ENCODE results near the gene KRTAP12-1. TPM values are rescaled to one million over a fixed set of nuclear protein-coding genes. Genes with fewer than 3 reads are reported as not detected.
"Not testable (repeated sequence)": the region's sequence is repeated elsewhere in the genome, so short reads cannot be mapped to it uniquely, and the experiment has no call there.

Gene KRTAP12-1
- total RNA-seq, 1 experiment from 2014 or later = not detected

DNA sequence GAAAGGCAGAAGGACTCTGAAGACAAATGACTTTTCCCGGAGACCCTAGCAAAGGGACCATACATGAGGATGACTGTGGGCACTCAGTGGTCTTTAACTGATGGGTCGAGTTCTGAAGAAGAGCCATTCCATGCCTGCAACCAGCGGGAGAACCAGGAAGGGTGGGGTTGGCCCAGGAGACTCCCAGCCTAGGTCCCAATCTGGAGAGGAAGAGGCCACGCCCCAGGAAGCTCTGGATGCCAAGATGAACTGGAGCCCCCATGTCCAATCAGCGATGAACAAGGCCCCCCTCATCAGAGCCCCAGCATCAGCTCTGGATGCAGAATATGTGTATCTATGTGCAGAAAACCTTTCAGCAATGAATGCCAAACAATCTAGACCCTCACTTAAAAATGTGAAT is 41.2 kb downstream of the KRTAP12-1 start:
- H3K4me1 ChIP-seq (ENCODE audit: control insufficient read depth, insufficient read depth, low read length) = no peaks in the 10 kb centered on the region
- no peak overlapping the region for H3K27ac ChIP-seq (ENCODE audit: low read length)
- no TSS peak for BruUV-seq (replicated peaks)
- DNase-seq (ENCODE audit: low read depth, low spot score) (no peak), ATAC-seq (no peak)
- TF ChIP-seq SIN3A (IDR thresholded peaks at IDR 0.05; ENCODE audit: borderline replicate concordance, insufficient read depth, low read depth, low read length) (no peak), TCF7L2 (IDR thresholded peaks at IDR 0.05; ENCODE audit: low read depth, low read length) (no peak), POLR2AphosphoS5 (IDR thresholded peaks at IDR 0.05; ENCODE audit: low read depth, low read length) (no peak)
- TF ChIP-seq, protein P1, sequence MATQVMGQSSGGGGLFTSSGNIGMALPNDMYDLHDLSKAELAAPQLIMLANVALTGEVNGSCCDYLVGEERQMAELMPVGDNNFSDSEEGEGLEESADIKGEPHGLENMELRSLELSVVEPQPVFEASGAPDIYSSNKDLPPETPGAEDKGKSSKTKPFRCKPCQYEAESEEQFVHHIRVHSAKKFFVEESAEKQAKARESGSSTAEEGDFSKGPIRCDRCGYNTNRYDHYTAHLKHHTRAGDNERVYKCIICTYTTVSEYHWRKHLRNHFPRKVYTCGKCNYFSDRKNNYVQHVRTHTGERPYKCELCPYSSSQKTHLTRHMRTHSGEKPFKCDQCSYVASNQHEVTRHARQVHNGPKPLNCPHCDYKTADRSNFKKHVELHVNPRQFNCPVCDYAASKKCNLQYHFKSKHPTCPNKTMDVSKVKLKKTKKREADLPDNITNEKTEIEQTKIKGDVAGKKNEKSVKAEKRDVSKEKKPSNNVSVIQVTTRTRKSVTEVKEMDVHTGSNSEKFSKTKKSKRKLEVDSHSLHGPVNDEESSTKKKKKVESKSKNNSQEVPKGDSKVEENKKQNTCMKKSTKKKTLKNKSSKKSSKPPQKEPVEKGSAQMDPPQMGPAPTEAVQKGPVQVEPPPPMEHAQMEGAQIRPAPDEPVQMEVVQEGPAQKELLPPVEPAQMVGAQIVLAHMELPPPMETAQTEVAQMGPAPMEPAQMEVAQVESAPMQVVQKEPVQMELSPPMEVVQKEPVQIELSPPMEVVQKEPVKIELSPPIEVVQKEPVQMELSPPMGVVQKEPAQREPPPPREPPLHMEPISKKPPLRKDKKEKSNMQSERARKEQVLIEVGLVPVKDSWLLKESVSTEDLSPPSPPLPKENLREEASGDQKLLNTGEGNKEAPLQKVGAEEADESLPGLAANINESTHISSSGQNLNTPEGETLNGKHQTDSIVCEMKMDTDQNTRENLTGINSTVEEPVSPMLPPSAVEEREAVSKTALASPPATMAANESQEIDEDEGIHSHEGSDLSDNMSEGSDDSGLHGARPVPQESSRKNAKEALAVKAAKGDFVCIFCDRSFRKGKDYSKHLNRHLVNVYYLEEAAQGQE (IDR thresholded peaks at IDR 0.05; ENCODE audit: insufficient read depth in 1 of 2, low read depth in 2 of 2, low read length in 1 of 2) = no peak
- TF ChIP-seq, protein P2, sequence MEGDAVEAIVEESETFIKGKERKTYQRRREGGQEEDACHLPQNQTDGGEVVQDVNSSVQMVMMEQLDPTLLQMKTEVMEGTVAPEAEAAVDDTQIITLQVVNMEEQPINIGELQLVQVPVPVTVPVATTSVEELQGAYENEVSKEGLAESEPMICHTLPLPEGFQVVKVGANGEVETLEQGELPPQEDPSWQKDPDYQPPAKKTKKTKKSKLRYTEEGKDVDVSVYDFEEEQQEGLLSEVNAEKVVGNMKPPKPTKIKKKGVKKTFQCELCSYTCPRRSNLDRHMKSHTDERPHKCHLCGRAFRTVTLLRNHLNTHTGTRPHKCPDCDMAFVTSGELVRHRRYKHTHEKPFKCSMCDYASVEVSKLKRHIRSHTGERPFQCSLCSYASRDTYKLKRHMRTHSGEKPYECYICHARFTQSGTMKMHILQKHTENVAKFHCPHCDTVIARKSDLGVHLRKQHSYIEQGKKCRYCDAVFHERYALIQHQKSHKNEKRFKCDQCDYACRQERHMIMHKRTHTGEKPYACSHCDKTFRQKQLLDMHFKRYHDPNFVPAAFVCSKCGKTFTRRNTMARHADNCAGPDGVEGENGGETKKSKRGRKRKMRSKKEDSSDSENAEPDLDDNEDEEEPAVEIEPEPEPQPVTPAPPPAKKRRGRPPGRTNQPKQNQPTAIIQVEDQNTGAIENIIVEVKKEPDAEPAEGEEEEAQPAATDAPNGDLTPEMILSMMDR (IDR thresholded peaks at IDR 0.05) = no peak
- H3K27me3 ChIP-seq (ENCODE audit: control insufficient read depth, insufficient read depth, low read length) = no peaks in the 10 kb centered on the region
- H3K4me3 ChIP-seq (ENCODE audit: low read depth in 2 of 2, low read length in 2 of 2) = no peak overlapping the region
- H3K36me3 ChIP-seq (ENCODE audit: control insufficient read depth, insufficient read depth, low read length) = no peaks in the 10 kb centered on the region
- in situ Hi-C loops (cut with HindIII; ENCODE audit: low pct_unique_long_range_greater_than_20kb, low sequenced_read_pairs) = no loop called here
- ChIA-PET POLR2A (no interaction called here), CTCF (no interaction called here)
- intact Hi-C loops (cut with micrococcal nuclease; ENCODE audit: unreplicated experiment) = no loop called here
- H3K9me3 ChIP-seq (ENCODE audit: control insufficient read depth, insufficient read depth, low read depth, low read length) = no peaks in the 10 kb centered on the region

DNA sequence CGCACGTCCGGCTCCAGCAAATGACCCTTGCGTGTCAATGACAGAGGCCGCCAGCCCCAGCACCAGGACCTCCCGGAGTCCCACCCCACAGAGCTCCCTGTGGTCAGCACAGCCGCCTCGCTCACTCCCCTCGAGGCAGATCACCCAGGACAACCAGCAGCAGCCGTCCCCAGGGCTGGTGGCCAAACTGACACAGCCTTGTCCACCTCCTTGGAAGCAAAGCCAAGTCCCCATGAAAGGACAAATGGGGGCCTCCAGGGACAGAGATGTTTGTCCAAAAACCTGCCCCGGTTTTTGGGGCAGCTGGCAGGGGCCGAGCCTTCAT is 42.7 kb downstream of the KRTAP12-1 start:
- Histone ChIP-seq H3K27ac (ENCODE audit: low read length) (no peak overlapping the region), H3K27me3 (ENCODE audit: control insufficient read depth, insufficient read depth, low read length) (no peaks in the 10 kb centered on the region), H3K36me3 (ENCODE audit: control insufficient read depth, insufficient read depth, low read length) (no peaks in the 10 kb centered on the region), H3K4me3 (ENCODE audit: low read depth in 2 of 2, low read length in 2 of 2) (no peak overlapping the region), H3K9me3 (ENCODE audit: control insufficient read depth, insufficient read depth, low read depth, low read length) (no peaks in the 10 kb centered on the region), H3K4me1 (ENCODE audit: control insufficient read depth, insufficient read depth, low read length) (no peaks in the 10 kb centered on the region)
- in situ Hi-C loops (cut with HindIII; ENCODE audit: low pct_unique_long_range_greater_than_20kb, low sequenced_read_pairs) = no loop called here
- POLR2A ChIA-PET = no interaction called here
- CTCF ChIA-PET = interaction anchor here (0.6 kb wide), 1 partner anchor 278 kb away, joined by 4 read pairs; no protein-coding TSS in a partner anchor
- TF ChIP-seq, protein P2 (IDR thresholded peaks at IDR 0.05) = no peak
- TF ChIP-seq TCF7L2 (IDR thresholded peaks at IDR 0.05; ENCODE audit: low read depth, low read length) = no peak
- TF ChIP-seq POLR2AphosphoS5 (IDR thresholded peaks at IDR 0.05; ENCODE audit: low read depth, low read length) = no peak
- TF ChIP-seq SIN3A (IDR thresholded peaks at IDR 0.05; ENCODE audit: borderline replicate concordance, insufficient read depth, low read depth, low read length) = no peak
- TF ChIP-seq, protein P1 (IDR thresholded peaks at IDR 0.05; ENCODE audit: insufficient read depth in 1 of 2, low read depth in 2 of 2, low read length in 1 of 2) = no peak
- no TSS peak for BruUV-seq (replicated peaks)
- ATAC-seq (no peak), DNase-seq (ENCODE audit: low read depth, low spot score) (no peak)
- intact Hi-C loops (cut with micrococcal nuclease; ENCODE audit: unreplicated experiment) = no loop called here

DNA sequence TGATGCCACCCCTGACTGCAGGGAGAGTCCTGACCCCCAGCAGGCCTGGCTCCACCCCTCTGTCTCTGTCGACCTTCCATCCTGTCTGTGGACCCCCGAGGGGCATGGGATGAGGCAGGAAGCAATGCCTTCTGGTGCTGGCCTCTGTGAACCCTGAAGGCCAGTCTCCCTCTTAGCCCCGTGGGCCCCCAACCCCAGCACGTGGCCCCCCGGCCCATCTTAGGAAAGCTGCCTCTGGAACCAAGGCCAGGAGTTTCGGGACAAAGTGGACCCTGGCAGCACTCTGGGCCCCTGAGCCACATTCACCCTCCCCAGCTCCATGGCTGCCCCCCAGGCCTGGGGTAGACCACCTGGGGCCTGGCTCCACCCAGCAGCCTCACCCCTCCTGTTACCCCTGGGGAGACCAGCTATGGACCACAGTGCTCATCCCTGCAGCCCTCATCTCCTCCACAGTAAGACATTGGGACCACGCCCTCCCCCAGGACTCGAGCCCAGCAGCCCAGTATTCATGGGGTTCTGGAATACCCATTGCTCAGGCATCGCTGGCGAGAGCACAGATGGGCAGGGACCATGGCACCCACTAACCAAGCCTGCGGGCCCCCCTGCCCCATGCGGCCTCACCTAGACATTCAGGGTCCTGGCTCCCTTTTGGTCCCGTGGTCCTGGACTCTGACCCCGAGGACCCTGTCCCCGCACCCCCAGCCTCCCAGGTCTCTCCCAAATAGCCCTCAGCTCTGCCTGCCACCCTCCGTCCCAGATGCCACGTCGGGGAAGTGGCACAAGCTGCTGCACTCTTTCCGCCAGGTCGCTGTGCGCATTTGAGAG is 43.2 kb downstream of the KRTAP12-1 start:
- intact Hi-C loops (cut with micrococcal nuclease; ENCODE audit: unreplicated experiment); in situ Hi-C loops (cut with HindIII; ENCODE audit: low pct_unique_long_range_greater_than_20kb, low sequenced_read_pairs); DNase-seq (ENCODE audit: low read depth, low spot score); H3K27me3 ChIP-seq (ENCODE audit: control insufficient read depth, insufficient read depth, low read length); BruUV-seq (replicated peaks); H3K4me3 ChIP-seq (ENCODE audit: low read depth in 2 of 2, low read length in 2 of 2); H3K4me1 ChIP-seq (ENCODE audit: control insufficient read depth, insufficient read depth, low read length); H3K9me3 ChIP-seq (ENCODE audit: control insufficient read depth, insufficient read depth, low read depth, low read length); ATAC-seq; H3K27ac ChIP-seq (ENCODE audit: low read length); POLR2A ChIA-PET; H3K36me3 ChIP-seq (ENCODE audit: control insufficient read depth, insufficient read depth, low read length): not testable (repeated sequence)
- CTCF ChIA-PET = interaction anchor here (0.6 kb wide), 1 partner anchor 278 kb away, joined by 4 read pairs; no protein-coding TSS in a partner anchor
